Measurements from ENCODE around the gene MPG.
"Not testable (repeated sequence)": the region's sequence is repeated elsewhere in the genome, so short reads cannot be mapped to it uniquely, and the experiment has no call there.

Gene MPG

GRCh38 chr16:41439-42068 is 36.5 kb upstream of the MPG start:
- Histone ChIP-seq H3K27me3 (replicated peaks; ENCODE audit: control insufficient read depth, insufficient read depth, low read length) (no peaks in the 10 kb centered on the region), H3K4me3 (replicated peaks; ENCODE audit: low read depth, low read length) (no peak overlapping the region), H3K36me3 (ENCODE audit: control insufficient read depth, insufficient read depth, low read length) (peaks cover 24% of the 10 kb centered on the region)
- TF ChIP-seq CTCF (IDR thresholded peaks at IDR 0.05; ENCODE audit: insufficient read depth, low read length, poor library complexity, severe bottlenecking): no peak
- DNase-seq (ENCODE audit: extremely low read depth, insufficient read length): no peak

DNA sequence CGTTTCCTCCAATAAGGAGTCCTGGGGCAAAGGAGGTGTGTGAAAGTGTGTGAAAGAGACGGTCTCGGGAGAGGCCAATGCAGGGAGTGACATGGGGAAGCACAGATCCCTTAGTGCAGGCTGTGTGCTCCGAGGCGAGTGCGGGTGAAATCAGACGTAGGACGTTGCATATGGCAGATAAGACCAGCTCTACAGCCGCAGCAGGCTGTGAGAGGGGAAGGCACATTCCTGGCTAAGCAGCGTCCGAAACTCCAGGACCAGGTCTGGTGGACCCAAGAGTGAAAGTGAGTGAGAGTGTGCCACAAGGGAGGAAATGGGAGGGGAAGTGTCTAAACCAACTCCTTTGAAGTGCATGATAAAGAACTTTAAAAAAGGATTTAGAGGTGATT is 36.0 kb upstream of the MPG start:
- Histone ChIP-seq H3K27me3 (replicated peaks; ENCODE audit: control insufficient read depth, insufficient read depth, low read length) (no peaks in the 10 kb centered on the region), H3K36me3 (ENCODE audit: control insufficient read depth, insufficient read depth, low read length) (peaks cover 25% of the 10 kb centered on the region), H3K4me3 (replicated peaks; ENCODE audit: low read depth, low read length) (no peak overlapping the region)
- TF ChIP-seq CTCF (IDR thresholded peaks at IDR 0.05; ENCODE audit: insufficient read depth, low read length, poor library complexity, severe bottlenecking): no peak
- DNase-seq (ENCODE audit: extremely low read depth, insufficient read length): no peak

GRCh38 chr16:42691-43090 is 35.3 kb upstream of the MPG start:
- H3K27me3 ChIP-seq (replicated peaks; ENCODE audit: control insufficient read depth, insufficient read depth, low read length): no peaks in the 10 kb centered on the region
- H3K4me3 ChIP-seq (replicated peaks; ENCODE audit: low read depth, low read length): no peak overlapping the region
- DNase-seq (ENCODE audit: extremely low read depth, insufficient read length): no peak
- no peak for TF ChIP-seq CTCF (IDR thresholded peaks at IDR 0.05; ENCODE audit: insufficient read depth, low read length, poor library complexity, severe bottlenecking)
- peaks cover 25% of the 10 kb centered on the region for H3K36me3 ChIP-seq (ENCODE audit: control insufficient read depth, insufficient read depth, low read length)

DNA sequence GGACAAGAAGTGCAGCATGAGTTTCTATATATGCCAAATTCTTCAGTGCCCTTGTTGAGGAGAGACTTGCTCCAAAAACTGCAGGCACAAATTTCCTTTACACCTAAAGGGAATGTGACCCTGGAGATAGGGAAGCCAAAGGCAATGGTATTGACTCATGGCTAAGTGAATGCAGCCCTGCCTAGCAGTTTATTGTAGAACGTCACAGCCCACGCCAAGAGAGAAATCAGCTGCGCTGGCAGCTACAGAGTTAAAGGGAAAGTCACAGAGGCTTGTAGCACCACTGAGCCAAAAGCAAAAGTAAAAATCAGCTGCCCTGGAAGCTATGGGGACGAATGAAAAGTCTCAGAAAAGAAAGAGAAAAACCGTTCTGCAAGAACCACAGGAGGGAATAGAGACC is 34.7 kb upstream of the MPG start:
- Histone ChIP-seq H3K27me3 (replicated peaks; ENCODE audit: control insufficient read depth, insufficient read depth, low read length) (no peaks in the 10 kb centered on the region), H3K36me3 (ENCODE audit: control insufficient read depth, insufficient read depth, low read length) (peaks cover 27% of the 10 kb centered on the region), H3K4me3 (replicated peaks; ENCODE audit: low read depth, low read length) (no peak overlapping the region)
- no peak for TF ChIP-seq CTCF (IDR thresholded peaks at IDR 0.05; ENCODE audit: insufficient read depth, low read length, poor library complexity, severe bottlenecking)
- no peak for DNase-seq (ENCODE audit: extremely low read depth, insufficient read length)

- TF ChIP-seq CTCF (IDR thresholded peaks at IDR 0.05; ENCODE audit: insufficient read depth, low read length, poor library complexity, severe bottlenecking): no peak
- DNase-seq (ENCODE audit: extremely low read depth, insufficient read length): no peak
- H3K4me3 ChIP-seq (replicated peaks; ENCODE audit: low read depth, low read length): no peak overlapping the region
- H3K36me3 ChIP-seq (ENCODE audit: control insufficient read depth, insufficient read depth, low read length): peaks cover 27% of the 10 kb centered on the region
- H3K27me3 ChIP-seq (replicated peaks; ENCODE audit: control insufficient read depth, insufficient read depth, low read length): no peaks in the 10 kb centered on the region
Observed at GRCh38 chr16:44655-45054, 33.4 kb upstream of the MPG start.

DNA sequence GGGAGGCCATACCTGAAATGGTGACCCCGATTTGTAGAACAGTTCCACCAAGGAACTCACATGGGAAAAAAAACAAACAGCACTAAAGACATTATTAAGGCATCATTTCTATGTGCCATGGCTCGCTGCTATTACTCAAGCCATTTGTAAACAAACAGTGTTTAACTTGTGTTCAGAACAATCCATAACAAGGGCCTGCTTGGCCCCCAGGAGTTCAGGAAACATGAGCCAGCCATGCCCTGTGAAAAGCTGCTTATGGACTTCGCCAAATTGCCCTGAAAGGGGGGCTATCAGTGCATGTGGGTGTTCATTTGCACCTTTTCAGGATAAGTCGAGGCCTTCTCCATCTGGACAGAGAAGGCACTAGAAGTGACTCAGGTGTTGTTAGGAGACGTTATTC is 32.6 kb upstream of the MPG start:
- no peak for DNase-seq (ENCODE audit: extremely low read depth, insufficient read length)
- Histone ChIP-seq H3K27me3 (replicated peaks; ENCODE audit: control insufficient read depth, insufficient read depth, low read length) (no peaks in the 10 kb centered on the region), H3K36me3 (ENCODE audit: control insufficient read depth, insufficient read depth, low read length) (peaks cover 27% of the 10 kb centered on the region), H3K4me3 (replicated peaks; ENCODE audit: low read depth, low read length) (no peak overlapping the region)
- no peak for TF ChIP-seq CTCF (IDR thresholded peaks at IDR 0.05; ENCODE audit: insufficient read depth, low read length, poor library complexity, severe bottlenecking)

GRCh38 chr16:46510-46909 is 31.5 kb upstream of the MPG start:
- not testable (repeated sequence) for H3K4me3 ChIP-seq (replicated peaks; ENCODE audit: low read depth, low read length); H3K27me3 ChIP-seq (replicated peaks; ENCODE audit: control insufficient read depth, insufficient read depth, low read length); DNase-seq (ENCODE audit: extremely low read depth, insufficient read length)
- H3K36me3 ChIP-seq (ENCODE audit: control insufficient read depth, insufficient read depth, low read length): peaks cover 27% of the 10 kb centered on the region
